ENCODE results near the gene PLEKHG4.

DNA sequence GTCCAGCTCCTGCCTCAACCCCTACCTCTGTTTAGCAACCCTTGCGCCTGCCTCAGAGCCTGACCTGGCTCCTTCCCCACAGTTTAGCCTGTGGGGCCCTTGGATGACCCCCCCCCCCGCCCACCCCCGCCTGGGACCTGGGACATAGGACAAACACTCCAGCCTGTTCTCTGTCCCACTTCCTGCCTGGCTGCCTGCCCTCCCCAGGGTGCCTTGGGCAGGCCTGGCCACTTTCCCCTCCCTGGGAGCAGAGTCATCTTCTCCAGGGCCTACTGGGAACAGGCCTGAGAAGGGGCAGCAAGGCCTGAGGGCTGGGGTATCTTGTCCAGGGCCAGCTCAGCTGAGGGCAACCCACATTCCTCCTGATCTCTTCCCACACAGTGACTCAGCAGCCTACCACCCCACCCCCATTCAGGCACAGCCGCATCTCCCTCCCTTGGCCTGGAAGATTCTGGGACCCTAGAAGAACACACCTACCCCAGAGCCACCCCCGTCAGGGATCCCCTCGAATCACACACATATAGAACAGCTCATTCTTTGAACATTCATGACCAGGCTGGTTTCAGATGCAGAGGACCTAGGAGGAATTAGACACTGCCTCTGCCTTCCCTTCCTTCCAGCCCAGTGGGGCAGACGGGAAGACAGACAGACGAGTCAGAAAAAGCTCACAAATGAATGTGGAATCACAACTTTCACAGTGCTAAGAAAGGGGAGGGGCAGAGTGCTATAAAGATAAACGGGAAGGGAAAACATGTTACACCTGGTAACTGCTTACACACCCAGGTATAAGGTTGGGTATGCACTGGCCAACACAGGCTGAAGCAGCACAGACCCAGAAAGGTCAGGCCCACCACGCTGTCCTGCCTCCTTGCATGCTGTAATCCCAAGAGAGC is 38.1 kb upstream of the PLEKHG4 start:
- TF ChIP-seq HCFC1 (IDR thresholded peaks at IDR 0.05; ENCODE audit: low read length) (no peak), EZH2 (IDR thresholded peaks at IDR 0.05; ENCODE audit: borderline replicate concordance, control insufficient read depth, low read depth, low read length) (no peak)
- TF ChIP-seq, protein P1, sequence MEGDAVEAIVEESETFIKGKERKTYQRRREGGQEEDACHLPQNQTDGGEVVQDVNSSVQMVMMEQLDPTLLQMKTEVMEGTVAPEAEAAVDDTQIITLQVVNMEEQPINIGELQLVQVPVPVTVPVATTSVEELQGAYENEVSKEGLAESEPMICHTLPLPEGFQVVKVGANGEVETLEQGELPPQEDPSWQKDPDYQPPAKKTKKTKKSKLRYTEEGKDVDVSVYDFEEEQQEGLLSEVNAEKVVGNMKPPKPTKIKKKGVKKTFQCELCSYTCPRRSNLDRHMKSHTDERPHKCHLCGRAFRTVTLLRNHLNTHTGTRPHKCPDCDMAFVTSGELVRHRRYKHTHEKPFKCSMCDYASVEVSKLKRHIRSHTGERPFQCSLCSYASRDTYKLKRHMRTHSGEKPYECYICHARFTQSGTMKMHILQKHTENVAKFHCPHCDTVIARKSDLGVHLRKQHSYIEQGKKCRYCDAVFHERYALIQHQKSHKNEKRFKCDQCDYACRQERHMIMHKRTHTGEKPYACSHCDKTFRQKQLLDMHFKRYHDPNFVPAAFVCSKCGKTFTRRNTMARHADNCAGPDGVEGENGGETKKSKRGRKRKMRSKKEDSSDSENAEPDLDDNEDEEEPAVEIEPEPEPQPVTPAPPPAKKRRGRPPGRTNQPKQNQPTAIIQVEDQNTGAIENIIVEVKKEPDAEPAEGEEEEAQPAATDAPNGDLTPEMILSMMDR (IDR thresholded peaks at IDR 0.05 in 2 of 3, conservative IDR thresholded peaks at IDR 0.05 in 1 of 3; ENCODE audit: control insufficient read depth in 2 of 3, extremely low read depth in 1 of 3, insufficient read depth in 1 of 3, low read depth in 3 of 3, low read length in 3 of 3): no peak
